Measurements from ENCODE around the gene CTDSPL.

CTDSPL gene

GRCh38 chr3:37820286-37820685 lies 41.4 kb upstream of the CTDSPL start:
- ChIA-PET POLR2A (no interaction called here), CTCF (no interaction called here)
- Histone ChIP-seq H3K9me3 (ENCODE audit: control insufficient read depth, insufficient read depth, low read depth, low read length) (no peaks in the 10 kb centered on the region), H3K27ac (ENCODE audit: extremely low read depth, low read depth, low read length) (no peak overlapping the region), H3K4me1 (ENCODE audit: control insufficient read depth, insufficient read depth, low read length) (no peaks in the 10 kb centered on the region), H3K36me3 (ENCODE audit: control insufficient read depth in 2 of 2, insufficient read depth in 1 of 2, low read length in 2 of 2) (no peaks in the 10 kb centered on the region), H3K4me3 (ENCODE audit: low read depth, low read length) (no peak overlapping the region)
- TF ChIP-seq ZNF837 (tag by site-specific recombination; IDR thresholded peaks at IDR 0.05) (no peak), TSHZ1 (tag by site-specific recombination; IDR thresholded peaks at IDR 0.05; ENCODE audit: borderline replicate concordance) (no peak), ZNF560 (tag by site-specific recombination; IDR thresholded peaks at IDR 0.05; ENCODE audit: borderline replicate concordance) (no peak), ZNF747 (tag by site-specific recombination; IDR thresholded peaks at IDR 0.05) (no peak), ZSCAN5A (tag by site-specific recombination; IDR thresholded peaks at IDR 0.05) (no peak), ZNF292 (tag by site-specific recombination; IDR thresholded peaks at IDR 0.05; ENCODE audit: borderline replicate concordance, low read depth) (no peak), ZEB2 (tag by site-specific recombination; IDR thresholded peaks at IDR 0.05) (no peak), ZNF600 (tag by site-specific recombination; IDR thresholded peaks at IDR 0.05) (no peak), ZIC2 (tag by site-specific recombination; IDR thresholded peaks at IDR 0.05) (no peak)

- Histone ChIP-seq H3K36me3 (ENCODE audit: control insufficient read depth in 2 of 2, insufficient read depth in 1 of 2, low read length in 2 of 2) (no peaks in the 10 kb centered on the region), H3K4me3 (ENCODE audit: low read depth, low read length) (no peak overlapping the region), H3K27ac (ENCODE audit: extremely low read depth, low read depth, low read length) (no peak overlapping the region), H3K4me1 (ENCODE audit: control insufficient read depth, insufficient read depth, low read length) (no peaks in the 10 kb centered on the region), H3K9me3 (ENCODE audit: control insufficient read depth, insufficient read depth, low read depth, low read length) (no peaks in the 10 kb centered on the region)
- ChIA-PET CTCF (no interaction called here), POLR2A (no interaction called here)
- TF ChIP-seq ZNF184 (tag by site-specific recombination; IDR thresholded peaks at IDR 0.05) (no peak), ZSCAN5A (tag by site-specific recombination; IDR thresholded peaks at IDR 0.05) (no peak), ZNF785 (tag by site-specific recombination; IDR thresholded peaks at IDR 0.05) (no peak), REST (tag by site-specific recombination; IDR thresholded peaks at IDR 0.05) (no peak), ZNF121 (tag by site-specific recombination; IDR thresholded peaks at IDR 0.05) (no peak), ZNF747 (tag by site-specific recombination; IDR thresholded peaks at IDR 0.05) (no peak), HOXD13 (CRISPR knock-in tag; IDR thresholded peaks at IDR 0.05; ENCODE audit: borderline replicate concordance) (no peak), YY2 (tag by site-specific recombination; IDR thresholded peaks at IDR 0.05) (no peak), ZNF280C (tag by site-specific recombination; IDR thresholded peaks at IDR 0.05) (no peak), TSHZ1 (tag by site-specific recombination; IDR thresholded peaks at IDR 0.05; ENCODE audit: borderline replicate concordance) (no peak), KLF9 (tag by site-specific recombination; IDR thresholded peaks at IDR 0.05; ENCODE audit: low read depth) (no peak), MZF1 (tag by site-specific recombination; IDR thresholded peaks at IDR 0.05; ENCODE audit: borderline replicate concordance) (no peak), ZNF629 (tag by site-specific recombination; IDR thresholded peaks at IDR 0.05) (no peak)
These were observed 38.5 kb upstream of the CTDSPL start for GRCh38 chr3:37823189-37823588.
